Endothelial cell (in vitro differentiated cells): ENCODE measurements around the gene EBLN2. TPM values are rescaled to one million over a fixed set of nuclear protein-coding genes. Genes with fewer than 3 reads are reported as not detected.
"Not testable (repeated sequence)": the region's sequence is repeated elsewhere in the genome, so short reads cannot be mapped to it uniquely, and the experiment has no call there.

Source experiments
- DNase-seq: peaks from one replicate; pipeline ENCODE4 v3.0.0; 2021; ENCODE audit warnings: low spot score
- H3K27ac Mint-ChIP-seq: one replicate; pipeline ENCODE4 v1.8.0; 2021; ENCODE audit warnings: mixed read lengths, inconsistent platforms; ENCODE audit not compliant: unreplicated experiment
- H3K27me3 Mint-ChIP-seq: one replicate; pipeline ENCODE4 v1.8.0; 2021; ENCODE audit warnings: mild to moderate bottlenecking, moderate library complexity, mixed read lengths, inconsistent platforms; ENCODE audit not compliant: unreplicated experiment
- H3K36me3 Mint-ChIP-seq: one replicate; pipeline ENCODE4 v1.8.0; 2021; ENCODE audit warnings: mild to moderate bottlenecking, low read depth, mixed read lengths, inconsistent platforms; ENCODE audit not compliant: unreplicated experiment
- H3K4me1 Mint-ChIP-seq: one replicate; pipeline ENCODE4 v1.8.0; 2021; ENCODE audit warnings: mild to moderate bottlenecking, mixed read lengths, inconsistent platforms; ENCODE audit not compliant: unreplicated experiment
- H3K4me3 Mint-ChIP-seq: one replicate; pipeline ENCODE4 v1.8.0; 2021; ENCODE audit warnings: mild to moderate bottlenecking, mixed read lengths, inconsistent platforms; ENCODE audit not compliant: unreplicated experiment
- H3K9me3 Mint-ChIP-seq: one replicate; pipeline ENCODE4 v1.8.0; 2021; ENCODE audit warnings: mixed read lengths, inconsistent platforms; ENCODE audit not compliant: unreplicated experiment
- total RNA-seq: library from RNA; stranded (reverse); fragmentation: NEBNext Ultra II Directional; extraction: Animal tissue kit (Norgen Biotek cat#: 25700); gene quantifications from one replicate; pipeline ENCODE4 v1.2.1, GENCODE V29; 2021; ENCODE audit not compliant: unreplicated experiment
- TF ChIP-seq, protein P1 (sequence below): fragments of 200-600 bp; sonication (generic); IDR thresholded peaks from one replicate; pipeline ENCODE4 v1.5.0; 2021; ENCODE audit warnings: antibody characterized with exemption; ENCODE audit not compliant: unreplicated experiment

The EBLN2 gene
- total RNA-seq, 1 donor from 2014 or later, result 9.4 TPM

- H3K27me3 Mint-ChIP-seq, result peaks cover 1% of the 10 kb centered on the region
- H3K36me3 Mint-ChIP-seq, result peaks cover 6% of the 10 kb centered on the region
- no peak overlapping the region for H3K27ac Mint-ChIP-seq
These were observed 4.7 kb upstream of the EBLN2 start for GRCh38 chr3:73056845-73057150.

GRCh38 chr3:73060302-73060723 lies 1.1 kb upstream of the EBLN2 start:
- TF ChIP-seq, protein P1, sequence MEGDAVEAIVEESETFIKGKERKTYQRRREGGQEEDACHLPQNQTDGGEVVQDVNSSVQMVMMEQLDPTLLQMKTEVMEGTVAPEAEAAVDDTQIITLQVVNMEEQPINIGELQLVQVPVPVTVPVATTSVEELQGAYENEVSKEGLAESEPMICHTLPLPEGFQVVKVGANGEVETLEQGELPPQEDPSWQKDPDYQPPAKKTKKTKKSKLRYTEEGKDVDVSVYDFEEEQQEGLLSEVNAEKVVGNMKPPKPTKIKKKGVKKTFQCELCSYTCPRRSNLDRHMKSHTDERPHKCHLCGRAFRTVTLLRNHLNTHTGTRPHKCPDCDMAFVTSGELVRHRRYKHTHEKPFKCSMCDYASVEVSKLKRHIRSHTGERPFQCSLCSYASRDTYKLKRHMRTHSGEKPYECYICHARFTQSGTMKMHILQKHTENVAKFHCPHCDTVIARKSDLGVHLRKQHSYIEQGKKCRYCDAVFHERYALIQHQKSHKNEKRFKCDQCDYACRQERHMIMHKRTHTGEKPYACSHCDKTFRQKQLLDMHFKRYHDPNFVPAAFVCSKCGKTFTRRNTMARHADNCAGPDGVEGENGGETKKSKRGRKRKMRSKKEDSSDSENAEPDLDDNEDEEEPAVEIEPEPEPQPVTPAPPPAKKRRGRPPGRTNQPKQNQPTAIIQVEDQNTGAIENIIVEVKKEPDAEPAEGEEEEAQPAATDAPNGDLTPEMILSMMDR, result no peak
- H3K4me3 Mint-ChIP-seq, result no peak overlapping the region
- H3K4me1 Mint-ChIP-seq, result peaks cover 11% of the 10 kb centered on the region
- H3K27me3 Mint-ChIP-seq, result no peaks in the 10 kb centered on the region
- H3K36me3 Mint-ChIP-seq, result peaks cover 17% of the 10 kb centered on the region
- no peak for DNase-seq
- H3K9me3 Mint-ChIP-seq, result no peaks in the 10 kb centered on the region
- H3K27ac Mint-ChIP-seq, result no peak overlapping the region

More at GRCh38 chr3:73056845-73057150, 4.7 kb upstream of the EBLN2 start:
- no peak overlapping the region for H3K4me3 Mint-ChIP-seq
- DNase-seq, result no peak
- TF ChIP-seq, protein P1, result no peak
- peaks cover 12% of the 10 kb centered on the region for H3K4me1 Mint-ChIP-seq
- H3K9me3 Mint-ChIP-seq, result no peaks in the 10 kb centered on the region

DNA sequence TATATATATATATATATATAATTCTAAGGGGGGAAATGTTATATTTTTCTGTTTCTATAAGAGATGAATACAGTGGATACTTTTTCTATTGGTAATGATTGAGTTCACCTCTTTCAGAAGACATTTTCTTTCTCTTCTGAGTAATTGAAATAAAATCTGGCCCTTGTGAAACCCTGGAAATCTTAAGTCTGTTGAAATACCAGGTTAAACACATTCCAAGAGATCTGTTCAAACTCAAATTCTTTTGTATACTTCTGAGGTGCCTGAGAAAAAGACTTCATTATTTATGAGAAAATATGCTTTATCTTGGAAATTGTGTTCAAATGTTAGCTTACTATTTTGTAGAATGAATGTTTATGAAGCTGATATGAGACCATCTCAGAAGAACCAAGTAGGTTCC lies 4.8 kb downstream of the EBLN2 start:
- not testable (repeated sequence) for H3K9me3 Mint-ChIP-seq, H3K4me3 Mint-ChIP-seq, H3K27me3 Mint-ChIP-seq, H3K27ac Mint-ChIP-seq, H3K4me1 Mint-ChIP-seq, DNase-seq
- H3K36me3 Mint-ChIP-seq, result peaks cover 15% of the 10 kb centered on the region

GRCh38 chr3:73068419-73068818 lies 7.0 kb downstream of the EBLN2 start:
- H3K36me3 Mint-ChIP-seq, result peaks cover 8% of the 10 kb centered on the region
- TF ChIP-seq, protein P1, result no peak
- no peak overlapping the region for H3K4me3 Mint-ChIP-seq
- H3K4me1 Mint-ChIP-seq, result no peaks in the 10 kb centered on the region
- no peak overlapping the region for H3K27ac Mint-ChIP-seq
- H3K27me3 Mint-ChIP-seq, result no peaks in the 10 kb centered on the region
- DNase-seq, result no peak
- no peaks in the 10 kb centered on the region for H3K9me3 Mint-ChIP-seq

DNA sequence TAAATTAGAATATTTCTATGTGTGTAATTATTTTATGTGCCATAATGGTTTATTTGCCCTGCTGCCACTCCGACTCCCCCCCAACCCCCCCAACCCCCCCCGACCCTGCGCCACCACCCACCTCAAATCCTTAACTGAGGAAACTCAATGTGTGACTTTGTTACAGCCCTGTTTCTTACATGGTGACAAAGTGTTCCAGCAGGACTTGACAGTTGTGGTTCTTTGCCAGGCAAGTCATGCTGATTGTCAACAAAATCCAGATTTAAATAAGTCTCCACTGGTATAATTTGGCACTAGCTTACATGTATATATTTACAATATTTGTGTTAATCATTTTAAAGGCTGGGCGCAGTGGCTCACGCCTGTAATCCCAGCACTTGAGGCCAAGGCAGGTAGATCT lies 7.7 kb downstream of the EBLN2 start:
- Mint-ChIP-seq H3K9me3 (no peaks in the 10 kb centered on the region), H3K27me3 (no peaks in the 10 kb centered on the region), H3K4me1 (no peaks in the 10 kb centered on the region), H3K4me3 (no peak overlapping the region), H3K27ac (no peak overlapping the region), H3K36me3 (peaks cover 8% of the 10 kb centered on the region)
- no peak for DNase-seq
- TF ChIP-seq, protein P1, result no peak
